Fibroblast of lung (primary cell): ENCODE results near the gene GID8.

Source experiments
- CTCF ChIP-seq, 2 donors: IDR thresholded peaks in 1 of 2; conservative IDR thresholded peaks in 1 of 2; 1 replicate in 1 of 2; 2 replicates in 1 of 2; pipeline ENCODE4 v1.5.1; 2011 to 2012; ENCODE audit warnings: low read length in 2 of 2, control low read depth in 1 of 2, inconsistent platforms in 1 of 2, low read depth in 1 of 2, mild to moderate bottlenecking in 1 of 2
- EZH2 ChIP-seq: IDR thresholded peaks from 2 replicates; pipeline ENCODE4 v1.5.1; 2012; ENCODE audit warnings: low read length, control low read depth, mild to moderate bottlenecking; ENCODE audit errors: missing control alignments

GRCh38 chr20:62900692-62901584 is 37.0 kb upstream of the GID8 start:
- TF ChIP-seq CTCF (conservative IDR thresholded peaks at IDR 0.05 in 1 of 2, IDR thresholded peaks at IDR 0.05 in 1 of 2; ENCODE audit: low read depth in 1 of 2, low read length in 2 of 2), result no peak
- TF ChIP-seq EZH2, result no peak
